Activated CD8-positive, alpha-beta T cell treated with anti-CD3 and anti-CD28 coated beads for 36 hours (primary cell): ENCODE measurements around the gene GNG11. TPM values are rescaled to one million over a fixed set of nuclear protein-coding genes. Genes with fewer than 3 reads are reported as not detected.

Experiments used
- ATAC-seq: fragments of 200-7000 bp; cut with Tn5 transposase; one replicate; pipeline ENCODE4 v1.10.0; 2021; ENCODE audit warnings: mild to moderate bottlenecking, moderate library complexity
- CTCF ChIA-PET: fragments of 350-600 bp; sonication (Branson Sonifier 250); formaldehyde crosslinking; loops from one replicate; lab custom pipeline; 2021; ENCODE audit warnings: antibody characterized with exemption; lab: Charles Lee
- POLR2A ChIA-PET: fragments of 350-600 bp; sonication (Branson Sonifier 250); formaldehyde crosslinking; loops from one replicate; lab custom pipeline; 2021; ENCODE audit warnings: antibody characterized with exemption; lab: Charles Lee
- DNase-seq: peaks from one replicate; pipeline ENCODE4 v3.0.0-alpha.2; 2020
- H3K27ac Mint-ChIP-seq: one replicate; pipeline ENCODE4 v1.8.0; 2021; ENCODE audit warnings: mild to moderate bottlenecking, mixed read lengths
- H3K27me3 Mint-ChIP-seq: one replicate; pipeline ENCODE4 v1.8.0; 2021; ENCODE audit warnings: mixed read lengths
- H3K36me3 Mint-ChIP-seq: one replicate; pipeline ENCODE4 v1.8.0; 2021; ENCODE audit warnings: low read depth, mixed read lengths
- H3K4me1 Mint-ChIP-seq: one replicate; pipeline ENCODE4 v1.8.0; 2021; ENCODE audit warnings: low read depth, mixed read lengths
- H3K4me3 Mint-ChIP-seq: one replicate; pipeline ENCODE4 v1.8.0; 2021; ENCODE audit warnings: mild to moderate bottlenecking, moderate library complexity, mixed read lengths
- H3K9me3 Mint-ChIP-seq: one replicate; pipeline ENCODE4 v1.8.0; 2021; ENCODE audit warnings: mixed read lengths
- CTCF ChIP-seq: fragments of 200-600 bp; IDR thresholded peaks from one replicate; pipeline ENCODE4 v1.8.0; 2022; ENCODE audit warnings: antibody characterized with exemption, mild to moderate bottlenecking
- intact Hi-C: fragments of 100-400 bp; cut with micrococcal nuclease; formaldehyde crosslinking; loops from one replicate; pipeline ENCODE4 v1.10.0; 2022
- total RNA-seq, 2 experiments: library from RNA; stranded (reverse); gene quantifications; one replicate each; pipeline ENCODE4 v1.2.3, GENCODE V29; 2021

GNG11 gene
- total RNA-seq, 2 experiments from 2014 or later: not detected

- H3K4me1 Mint-ChIP-seq: peaks cover 2% of the 10 kb centered on the region
- no peaks in the 10 kb centered on the region for H3K27me3 Mint-ChIP-seq
- H3K36me3 Mint-ChIP-seq: peaks cover 1% of the 10 kb centered on the region
- ChIA-PET CTCF (no interaction called here), POLR2A (no interaction called here)
- H3K27ac Mint-ChIP-seq: no peak overlapping the region
- ATAC-seq: no peak
- no peaks in the 10 kb centered on the region for H3K9me3 Mint-ChIP-seq
- no peak overlapping the region for H3K4me3 Mint-ChIP-seq
- TF ChIP-seq CTCF: no peak
- no peak for DNase-seq
- intact Hi-C loops: no loop called here
Measured at GRCh38 chr7:93977211-93977950, 55.8 kb downstream of the GNG11 start.

Other genes starting within 250 kb of the GNG11 start
- not detected for gene TFPI2, start 31.0 kb upstream of the GNG11 start, total RNA-seq
- not detected for gene GNGT1, start 15.2 kb upstream of the GNG11 start, total RNA-seq
- 10 to 100 TPM; 17.6 to 20.8 TPM for gene BET1, start 82.6 kb downstream of the GNG11 start, total RNA-seq